ENCODE measurements around the gene DDX1. TPM values are rescaled to one million over a fixed set of nuclear protein-coding genes. Genes with fewer than 3 reads are reported as not detected.

The DDX1 gene
- total RNA-seq, 1 donor from 2014 or later: 167 TPM

DNA sequence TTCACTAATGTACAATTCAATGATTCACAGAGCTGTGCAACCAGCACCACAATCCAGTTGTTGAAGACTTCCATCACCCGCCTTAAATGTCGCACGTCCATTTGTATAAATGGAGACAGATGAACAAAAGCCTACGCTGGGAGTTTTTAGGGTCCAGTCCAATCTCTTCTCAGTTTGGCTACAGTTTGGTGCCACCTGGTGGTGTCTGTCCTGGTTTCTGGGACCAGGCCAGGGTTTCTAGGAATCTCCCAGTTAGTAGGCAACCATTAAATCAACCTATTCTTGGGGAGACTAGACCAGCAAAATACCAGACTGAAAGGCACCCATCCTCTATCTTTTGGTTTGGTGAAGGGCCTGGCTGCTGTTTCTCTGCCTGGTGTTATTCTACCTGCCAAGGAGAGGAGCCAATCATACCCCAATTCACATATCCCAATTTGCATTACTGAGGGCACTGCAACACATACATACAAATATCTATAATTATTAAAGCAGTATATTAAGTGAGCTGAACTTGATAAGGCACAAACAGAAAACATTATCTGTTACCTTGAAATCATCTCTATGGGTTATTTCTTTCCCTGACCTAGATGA, 3.2 kb upstream of the DDX1 start:
- ATAC-seq: no peak
- intact Hi-C loops (cut with micrococcal nuclease): no loop called here
- DNase-seq: peak; percentile 49

GRCh38 chr2:15591373-15591691, 336 bp upstream of the DDX1 start:
- intact Hi-C loops (cut with micrococcal nuclease): no loop called here
- ATAC-seq: no peak
- no peak for DNase-seq

DNA sequence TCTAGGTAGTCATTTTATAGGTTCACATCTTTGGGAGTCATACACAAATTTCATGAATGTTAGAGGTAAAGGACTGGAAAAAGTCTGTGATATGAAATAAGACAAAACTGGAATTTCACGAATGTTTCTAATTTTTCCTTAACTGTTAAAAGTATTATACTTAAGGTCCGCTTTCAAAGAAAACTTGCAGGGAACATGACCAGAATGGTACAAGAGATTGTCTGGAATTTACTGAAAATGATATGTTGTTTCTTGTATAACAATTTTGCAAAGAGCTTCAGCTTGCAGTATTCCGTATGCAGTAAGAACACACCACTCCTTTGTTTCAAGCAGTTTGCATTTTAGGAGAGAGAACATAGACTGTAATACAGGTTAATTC, 1.6 kb downstream of the DDX1 start:
- ATAC-seq (no peak), DNase-seq (no peak)
- intact Hi-C loops (cut with micrococcal nuclease): no loop called here

- intact Hi-C loops (cut with micrococcal nuclease): no loop called here
- no peak for DNase-seq
- ATAC-seq: peak; percentile 51
Observed at GRCh38 chr2:15594291-15595256, 2.9 kb downstream of the DDX1 start.

DNA sequence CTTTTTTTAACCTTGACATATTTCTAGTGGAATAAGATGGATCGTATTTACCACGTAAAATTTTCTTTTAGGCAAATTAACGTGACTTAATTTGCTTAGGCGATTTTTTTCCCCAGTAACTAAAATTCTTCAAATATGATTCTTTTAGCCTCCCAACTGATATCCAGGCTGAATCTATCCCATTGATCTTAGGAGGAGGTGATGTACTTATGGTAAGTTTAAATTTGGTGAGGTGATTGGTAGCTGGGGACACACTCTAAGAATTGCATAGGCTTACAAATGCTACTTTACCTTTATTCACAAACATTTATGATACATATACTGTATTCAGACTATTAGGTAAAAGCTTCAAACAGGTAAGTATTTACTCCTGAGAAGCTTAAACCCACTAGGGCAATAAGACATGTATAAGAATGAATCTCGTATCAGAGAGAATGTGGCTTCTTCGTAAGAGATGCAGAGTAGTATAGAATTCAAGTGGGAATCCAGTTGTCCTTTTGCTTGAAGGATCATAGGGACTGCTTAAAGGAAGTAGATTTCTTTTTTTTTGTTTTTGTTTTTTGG, 3.8 kb downstream of the DDX1 start:
- no peak for ATAC-seq
- intact Hi-C loops (cut with micrococcal nuclease): no loop called here

DNA sequence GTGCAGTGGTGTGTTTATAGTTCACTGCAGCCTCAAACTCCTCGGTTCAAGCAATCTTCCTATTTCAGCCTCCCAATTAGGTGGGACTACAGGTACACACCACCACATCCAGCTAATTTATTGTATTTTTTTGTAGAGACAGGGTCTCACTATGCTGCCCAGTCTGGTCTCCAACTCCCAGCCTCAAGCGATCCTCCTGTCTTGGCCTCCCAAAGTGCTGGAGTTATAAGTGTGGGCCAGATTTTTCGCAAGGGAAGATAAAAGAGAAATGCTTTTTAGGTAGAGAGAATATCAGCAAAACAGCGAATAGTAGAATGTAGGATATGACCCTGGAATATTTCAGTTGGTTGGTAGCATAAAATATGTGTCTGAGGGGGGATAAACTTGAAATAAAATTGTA, 4.3 kb downstream of the DDX1 start:
- intact Hi-C loops (cut with micrococcal nuclease): no loop called here
- DNase-seq (no peak), ATAC-seq (no peak)

More for the DNA sequence above, 3.8 kb downstream of the DDX1 start:
- no peak for DNase-seq

- ATAC-seq (no peak), DNase-seq (no peak)
- intact Hi-C loops (cut with micrococcal nuclease): no loop called here
Observed at GRCh38 chr2:15596350-15596749, 4.7 kb downstream of the DDX1 start.

DNA sequence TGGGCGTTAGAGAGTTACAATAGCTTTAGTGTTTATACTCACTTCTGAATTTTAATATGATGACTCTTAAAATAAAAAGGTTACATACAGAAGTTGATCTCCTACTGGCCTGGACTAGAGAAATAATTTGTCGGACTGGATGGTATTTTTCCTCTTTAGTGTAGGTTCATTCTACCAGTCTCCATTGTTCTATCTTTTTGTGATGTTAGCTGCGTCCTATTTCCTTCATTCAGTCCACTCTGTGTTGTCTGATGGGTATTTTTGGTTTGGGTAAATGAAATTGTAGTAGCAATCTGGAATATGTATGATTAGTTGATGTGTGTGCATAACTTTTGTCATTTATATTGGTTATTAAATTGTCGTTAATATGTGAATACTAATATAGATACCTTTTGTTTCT, 5.3 kb downstream of the DDX1 start:
- DNase-seq: no peak
- no peak for ATAC-seq
- intact Hi-C loops (cut with micrococcal nuclease): no loop called here

- intact Hi-C loops (cut with micrococcal nuclease): no loop called here
- no peak for DNase-seq
- no peak for ATAC-seq
Observed at GRCh38 chr2:15599994-15600393, 8.3 kb downstream of the DDX1 start.

- DNase-seq (no peak), ATAC-seq (no peak)
- intact Hi-C loops (cut with micrococcal nuclease): no loop called here
Observed at GRCh38 chr2:15601681-15602080, 10.0 kb downstream of the DDX1 start.

DNA sequence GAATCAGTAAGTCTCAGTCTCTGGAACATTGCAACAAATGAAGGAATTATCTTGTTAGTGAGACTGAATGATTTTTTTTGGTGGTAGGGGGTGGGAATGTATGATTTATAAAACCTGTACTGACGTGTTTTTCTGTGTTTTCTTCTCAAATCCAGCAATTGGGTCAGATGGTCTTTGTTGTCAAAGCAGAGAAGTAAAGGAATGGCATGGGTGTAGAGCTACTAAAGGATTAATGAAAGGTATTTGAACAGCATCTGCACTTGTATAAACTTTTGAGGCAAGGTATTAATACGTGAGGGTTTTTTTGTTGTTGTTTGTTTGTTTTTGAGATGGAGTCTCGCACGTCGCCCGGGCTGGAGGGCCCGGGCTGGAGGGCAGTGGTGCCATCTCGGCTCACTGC, 10.7 kb downstream of the DDX1 start:
- ATAC-seq: no peak
- intact Hi-C loops (cut with micrococcal nuclease): no loop called here

DNA sequence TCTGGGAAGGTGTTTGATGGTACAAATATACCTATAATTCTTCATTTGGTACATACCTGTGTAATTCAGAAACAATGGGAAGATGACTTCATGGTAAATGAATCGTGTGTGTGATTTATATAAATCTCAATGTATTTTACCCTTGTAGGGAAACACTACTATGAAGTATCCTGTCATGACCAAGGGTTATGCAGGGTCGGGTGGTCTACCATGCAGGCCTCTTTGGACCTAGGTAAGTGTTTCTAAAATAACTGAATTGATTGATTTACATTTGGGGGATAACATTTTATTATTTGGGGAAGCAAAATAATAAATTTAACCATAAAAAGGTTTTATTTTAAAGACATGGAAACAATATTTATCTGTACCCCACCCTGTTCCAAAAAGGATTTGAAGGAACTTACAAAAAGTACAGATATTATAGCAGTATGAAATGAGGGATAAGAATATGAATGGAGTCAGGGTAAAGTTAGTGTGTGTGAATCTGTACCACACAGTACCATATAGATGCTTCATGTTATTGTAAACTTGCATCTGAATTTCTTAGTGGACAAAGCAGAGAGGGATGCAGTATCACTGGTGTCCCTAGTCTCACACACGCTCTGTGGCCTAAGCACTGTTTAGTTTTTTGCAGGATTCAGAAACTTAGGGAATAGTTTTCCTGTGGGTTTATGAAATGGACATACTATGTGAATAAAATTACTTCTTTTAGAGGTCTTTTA, 11.5 kb downstream of the DDX1 start:
- DNase-seq: no peak
- intact Hi-C loops (cut with micrococcal nuclease): no loop called here
- ATAC-seq: no peak

More for the DNA sequence above, 10.7 kb downstream of the DDX1 start:
- no peak for DNase-seq

DNA sequence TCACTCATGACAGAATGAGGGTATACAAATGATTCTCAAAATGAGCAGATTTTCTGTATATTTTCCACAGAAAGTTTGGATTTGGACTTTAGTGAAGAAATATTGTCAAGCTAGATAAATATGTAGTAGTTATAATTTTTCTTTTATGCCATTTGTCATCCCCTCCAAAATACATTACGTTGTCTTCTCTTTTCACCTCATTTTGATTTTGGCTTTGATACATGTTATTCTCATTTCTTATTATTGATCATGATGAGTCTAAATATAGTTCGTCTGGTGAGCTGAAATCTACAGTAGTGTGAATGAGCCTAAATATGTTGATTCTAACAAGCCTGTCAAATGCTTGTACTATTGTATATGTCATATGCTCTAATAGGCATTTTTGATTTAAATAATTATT, 12.3 kb downstream of the DDX1 start:
- DNase-seq (no peak), ATAC-seq (no peak)
- intact Hi-C loops (cut with micrococcal nuclease): no loop called here

DNA sequence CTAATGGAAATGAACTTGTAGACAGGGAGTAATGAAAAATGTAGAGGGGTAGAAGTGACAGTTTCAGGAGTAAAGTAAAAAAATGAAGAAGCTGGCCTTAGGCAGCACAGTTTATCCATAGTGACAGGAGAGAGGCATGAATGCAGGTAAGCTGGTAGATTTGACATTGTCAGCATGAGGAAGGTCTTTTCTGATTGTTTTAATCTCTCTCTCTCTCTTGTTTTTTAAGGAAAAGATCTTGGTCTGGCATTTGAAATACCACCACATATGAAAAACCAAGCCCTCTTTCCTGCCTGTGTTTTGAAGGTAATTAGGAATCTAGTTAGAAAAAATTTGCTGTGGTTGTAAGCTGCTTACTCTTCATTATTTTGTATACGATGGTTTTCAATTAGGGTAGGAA, 14.1 kb downstream of the DDX1 start:
- no peak for DNase-seq
- ATAC-seq: no peak
- intact Hi-C loops (cut with micrococcal nuclease): no loop called here

DNA sequence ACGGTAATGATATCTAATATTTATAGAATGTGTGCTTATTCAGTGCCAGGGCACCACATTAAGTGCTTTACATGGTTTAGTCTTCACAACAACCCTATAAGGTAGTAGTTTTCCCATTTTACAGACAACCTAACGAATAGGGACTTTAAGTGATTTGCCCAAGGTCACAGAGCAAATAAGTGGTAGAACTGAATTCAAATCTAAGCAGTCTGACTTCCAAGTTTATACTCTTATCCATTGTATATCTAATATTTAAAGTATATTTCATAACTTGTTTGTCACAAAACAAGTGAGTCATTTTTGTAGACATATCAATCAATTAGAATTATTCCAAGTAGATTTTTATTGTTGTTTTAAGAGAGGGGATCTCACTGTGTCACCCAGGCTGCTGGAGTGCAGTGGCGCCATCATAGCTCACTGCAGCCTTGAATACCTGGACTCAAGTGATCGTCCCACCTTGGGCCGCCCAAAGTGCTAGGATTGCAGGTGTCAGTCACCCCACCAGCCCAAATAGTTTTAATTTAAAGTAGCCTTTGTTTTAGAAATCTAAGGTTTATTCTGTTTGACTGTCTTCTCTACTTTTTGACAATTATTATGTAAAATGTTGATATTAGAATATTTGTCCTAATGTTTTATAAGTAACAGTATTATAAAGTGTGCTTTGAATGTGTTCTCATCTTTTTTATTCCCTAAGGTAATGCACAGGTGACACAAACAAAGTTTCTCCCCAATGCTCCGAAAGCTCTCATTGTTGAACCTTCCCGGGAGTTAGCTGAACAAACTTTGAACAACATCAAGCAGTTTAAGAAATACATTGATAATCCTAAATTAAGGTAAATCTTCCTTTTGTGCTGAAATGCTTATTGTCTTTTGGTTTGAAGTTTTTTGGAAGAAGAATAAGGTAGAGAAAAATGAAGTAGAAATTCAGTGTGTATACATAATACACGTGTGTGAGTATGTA, 15.1 kb downstream of the DDX1 start:
- DNase-seq (no peak), ATAC-seq (no peak)
- intact Hi-C loops (cut with micrococcal nuclease): no loop called here

- DNase-seq (no peak), ATAC-seq (no peak)
- intact Hi-C loops (cut with micrococcal nuclease): no loop called here
Observed at GRCh38 chr2:15607709-15608391, 16.2 kb downstream of the DDX1 start.

DNA sequence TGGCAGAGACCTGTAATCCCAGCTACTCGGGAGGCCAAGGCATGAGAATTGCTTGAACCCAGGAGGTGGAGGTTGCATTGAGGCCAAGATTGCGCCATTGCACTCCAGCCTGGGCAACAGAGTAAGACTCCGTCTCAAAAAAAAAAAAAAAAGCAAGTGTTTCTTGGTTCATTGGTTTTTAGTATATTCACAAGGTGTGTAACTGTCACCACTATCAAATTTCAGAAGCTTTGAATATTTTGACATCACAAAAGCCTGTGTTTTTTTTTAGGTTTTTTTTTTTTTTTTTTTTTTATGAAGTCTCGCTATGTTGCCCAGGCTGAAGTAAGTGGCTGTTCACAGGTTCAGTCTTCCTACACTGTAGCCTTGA, 16.7 kb downstream of the DDX1 start:
- intact Hi-C loops (cut with micrococcal nuclease): no loop called here

GRCh38 chr2:15609341-15610042, 17.8 kb downstream of the DDX1 start:
- intact Hi-C loops (cut with micrococcal nuclease): no loop called here
- DNase-seq (no peak), ATAC-seq (no peak)

More for the DNA sequence above, 16.7 kb downstream of the DDX1 start:
- no peak for DNase-seq
- ATAC-seq: no peak

Measured in left ventricle myocardium superior (tissue), 1 donor.